Endothelial cell of umbilical vein (primary cell): ENCODE results near the gene ZNF326. TPM values are rescaled to one million over a fixed set of nuclear protein-coding genes. Genes with fewer than 3 reads are reported as not detected.

Source experiments
- BruUV-seq: library from RNA; stranded (reverse); fragments of 400-500 nt; replicated peaks from 2 replicates; lab custom pipeline; 2021; lab: Mats Ljungman, UMichigan
- CTCF ChIA-PET: fragments of 300-600, 350-600 bp; sonication (Branson Sonifier 250); formaldehyde crosslinking; loops from one replicate; lab custom pipeline; 2021; ENCODE audit warnings: antibody characterized with exemption, inconsistent platforms; lab: Charles Lee
- POLR2A ChIA-PET: fragments of 300-600, 350-600 bp; sonication (Branson Sonifier 250); formaldehyde crosslinking; loops from one replicate; lab custom pipeline; 2021; ENCODE audit warnings: antibody characterized with exemption, inconsistent platforms; lab: Charles Lee
- DNase-seq: peaks from one replicate; pipeline ENCODE4 v3.0.0-alpha.2; 2011; ENCODE audit warnings: low read depth, low spot score
- FAIRE-seq: peaks from 2 replicates; lab custom pipeline; 2011; peaks lifted over from hg19 to GRCh38; lab: Jason Lieb, UNC
- H2AFZ ChIP-seq: 2 replicates; pipeline ENCODE4 v1.6.0; 2012; ENCODE audit warnings: low read depth, low read length, control low read depth, inconsistent platforms
- H3K27ac ChIP-seq: 2 replicates; pipeline ENCODE4 v1.5.1; 2011; ENCODE audit warnings: low read depth, mild to moderate bottlenecking, control low read depth, low read length, moderate library complexity; ENCODE audit not compliant: insufficient read depth
- H3K27me3 ChIP-seq, 2 experiments: 2 replicates each; pipeline versions ENCODE4 v1.6.0 to v1.6.1; 2011; ENCODE audit warnings: low read length in 2 of 2, mixed read lengths in 1 of 2; ENCODE audit not compliant: control insufficient read depth in 2 of 2, insufficient read depth in 2 of 2
- H3K36me3 ChIP-seq, 2 experiments: 2 replicates in 1 of 2; 3 replicates in 1 of 2; pipeline ENCODE4 v1.5.1; 2011; ENCODE audit warnings: low read length in 2 of 2, mild to moderate bottlenecking in 1 of 2, moderate library complexity in 1 of 2; ENCODE audit not compliant: control insufficient read depth in 2 of 2, insufficient read depth in 2 of 2; ENCODE audit errors: extremely low read depth in 1 of 2
- H3K4me1 ChIP-seq: 3 replicates; pipeline ENCODE4 v1.5.1; 2011; ENCODE audit warnings: mild to moderate bottlenecking, low read length; ENCODE audit not compliant: control insufficient read depth, insufficient read depth; ENCODE audit errors: extremely low read depth
- H3K4me2 ChIP-seq: 2 replicates; pipeline ENCODE4 v1.6.1; 2011; ENCODE audit warnings: low read length, control low read depth, mixed read lengths; ENCODE audit not compliant: insufficient read depth
- H3K4me3 ChIP-seq, 3 experiments: fragments of 200-600 bp in 1 of 3; sonication (generic), shearing (Covaris generic) in 1 of 3; replicated peaks in 1 of 3; 2 replicates each; pipeline ENCODE4 v1.5.1; 2011 to 2016; ENCODE audit warnings: control low read depth in 3 of 3, low read length in 3 of 3, mild to moderate bottlenecking in 2 of 3, inconsistent platforms in 1 of 3, low read depth in 1 of 3, moderate library complexity in 1 of 3; ENCODE audit not compliant: insufficient read depth in 1 of 3
- H3K79me2 ChIP-seq: 2 replicates; pipeline ENCODE4 v1.6.0; 2012; ENCODE audit warnings: low read length, inconsistent platforms; ENCODE audit not compliant: control insufficient read depth, insufficient read depth
- H3K9ac ChIP-seq: replicated peaks from 2 replicates; pipeline ENCODE3; 2011; ENCODE audit warnings: low read length, control low read depth; ENCODE audit not compliant: insufficient read depth; ENCODE audit errors: extremely low read depth
- H3K9me1 ChIP-seq: replicated peaks from 3 replicates; pipeline ENCODE4 v1.6.0; 2011; ENCODE audit warnings: mild to moderate bottlenecking, low read length; ENCODE audit not compliant: control insufficient read depth, insufficient read depth; ENCODE audit errors: extremely low read depth
- H3K9me3 ChIP-seq: replicated peaks from 2 replicates; pipeline ENCODE4 v1.5.1; 2012; ENCODE audit warnings: low read length, inconsistent platforms; ENCODE audit not compliant: control insufficient read depth, insufficient read depth
- H4K20me1 ChIP-seq: replicated peaks from 2 replicates; pipeline ENCODE3; 2011; ENCODE audit warnings: mild to moderate bottlenecking, low read length; ENCODE audit not compliant: control insufficient read depth, insufficient read depth; ENCODE audit errors: extremely low read depth
- FOS ChIP-seq: IDR thresholded peaks from 2 replicates; pipeline ENCODE4 v1.6.1; 2011; ENCODE audit warnings: mild to moderate bottlenecking, low read length, moderate library complexity, borderline replicate concordance; ENCODE audit not compliant: insufficient read depth
- GATA2 ChIP-seq: IDR thresholded peaks from 2 replicates; pipeline ENCODE4 v1.7.0; 2011; ENCODE audit warnings: low read depth, mild to moderate bottlenecking, moderate library complexity, mixed read lengths, low read length; ENCODE audit not compliant: insufficient read length, insufficient read depth
- JUN ChIP-seq: IDR thresholded peaks from 2 replicates; pipeline ENCODE4 v1.6.1; 2011; ENCODE audit warnings: borderline replicate concordance, low read depth; ENCODE audit not compliant: insufficient read length, insufficient read depth
- MYC ChIP-seq: IDR thresholded peaks from one replicate; pipeline ENCODE4 v1.6.1; 2011; ENCODE audit warnings: mild to moderate bottlenecking, low read depth, low read length
- POLR2A ChIP-seq: IDR thresholded peaks from 2 replicates; pipeline ENCODE4 v1.6.1; 2012; ENCODE audit warnings: low read depth, mild to moderate bottlenecking, control low read depth, low read length
- dilution Hi-C: fragments of 300-500 bp; cut with MboI; formaldehyde crosslinking; loops from one replicate; pipeline ENCODE4 v1.15.0; 2019; ENCODE audit warnings: low sequenced_read_pairs; ENCODE audit not compliant: extremely low pct_ligation_motif_present
- intact Hi-C: fragments of 100-400 bp; cut with micrococcal nuclease; formaldehyde crosslinking; loops from one replicate; pipeline ENCODE4 v1.10.0; 2022
- polyA plus RNA-seq, 4 experiments: library from polyadenylated mRNA; depleted of rRNA in 3 of 4; stranded (reverse) in 3 of 4; unstranded in 1 of 4; fragments of >200 nt; gene quantifications; 2 replicates each; pipeline versions ENCODE4 v1.2.1 to v1.2.3, GENCODE V29; 2011 to 2012; ENCODE audit warnings: missing spikeins in 1 of 4
- total RNA-seq: library from RNA; stranded (reverse); gene quantifications from 2 replicates; pipeline ENCODE4 v1.2.3, GENCODE V29; 2021
- TF ChIP-seq, protein P1 (sequence below): IDR thresholded peaks from 2 replicates; pipeline ENCODE4 v1.6.1; 2011; ENCODE audit not compliant: insufficient read depth, insufficient read length
- TF ChIP-seq, protein P2 (sequence below), 2 donors: IDR thresholded peaks; 1 replicate in 1 of 2; 2 replicates in 1 of 2; pipeline ENCODE4 v1.5.1; 2011; ENCODE audit warnings: low read length in 2 of 2, mild to moderate bottlenecking in 2 of 2, moderate library complexity in 2 of 2, control low read depth in 1 of 2, inconsistent platforms in 1 of 2, low read depth in 1 of 2; ENCODE audit not compliant: insufficient read depth in 1 of 2; ENCODE audit errors: extremely low read depth in 1 of 2

The ZNF326 gene
- total and polyA plus RNA-seq, 2 donors (not counting 3 experiments of a cell fraction or from before 2014, with no cell fraction given), result 13.1 to 29.9 TPM

DNA sequence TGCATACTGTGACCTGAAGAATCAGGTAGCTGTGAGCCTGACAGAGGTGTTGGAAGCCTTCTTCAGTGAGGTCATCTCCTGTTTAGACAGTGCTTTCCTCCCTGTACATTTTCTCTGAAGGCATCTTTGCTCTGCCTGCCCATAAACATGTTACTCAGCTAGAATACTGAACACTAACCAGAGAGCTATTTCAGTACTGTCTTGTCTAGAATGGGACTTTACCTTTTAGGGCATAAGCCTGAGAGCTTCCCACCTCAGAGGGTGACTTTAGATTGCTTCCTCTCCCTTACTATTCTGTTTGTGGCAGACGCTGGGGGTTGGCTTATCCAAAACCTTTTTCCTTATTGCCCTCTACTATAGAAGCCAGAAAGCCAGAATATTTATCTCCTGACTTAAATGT is 23.3 kb upstream of the ZNF326 start:
- H3K4me1 ChIP-seq, result peaks cover 19% of the 10 kb centered on the region
- H3K27me3 ChIP-seq, result no peaks in the 10 kb centered on the region
- dilution Hi-C loops, result no loop called here
- DNase-seq, result no peak
- FAIRE-seq, result no peak
- H3K9ac ChIP-seq, result no peak overlapping the region
- no peaks in the 10 kb centered on the region for H3K79me2 ChIP-seq
- no peak for TF ChIP-seq GATA2
- TF ChIP-seq POLR2A, result no peak
- TF ChIP-seq, protein P1, sequence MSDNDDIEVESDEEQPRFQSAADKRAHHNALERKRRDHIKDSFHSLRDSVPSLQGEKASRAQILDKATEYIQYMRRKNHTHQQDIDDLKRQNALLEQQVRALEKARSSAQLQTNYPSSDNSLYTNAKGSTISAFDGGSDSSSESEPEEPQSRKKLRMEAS, result no peak
- TF ChIP-seq, protein P2, sequence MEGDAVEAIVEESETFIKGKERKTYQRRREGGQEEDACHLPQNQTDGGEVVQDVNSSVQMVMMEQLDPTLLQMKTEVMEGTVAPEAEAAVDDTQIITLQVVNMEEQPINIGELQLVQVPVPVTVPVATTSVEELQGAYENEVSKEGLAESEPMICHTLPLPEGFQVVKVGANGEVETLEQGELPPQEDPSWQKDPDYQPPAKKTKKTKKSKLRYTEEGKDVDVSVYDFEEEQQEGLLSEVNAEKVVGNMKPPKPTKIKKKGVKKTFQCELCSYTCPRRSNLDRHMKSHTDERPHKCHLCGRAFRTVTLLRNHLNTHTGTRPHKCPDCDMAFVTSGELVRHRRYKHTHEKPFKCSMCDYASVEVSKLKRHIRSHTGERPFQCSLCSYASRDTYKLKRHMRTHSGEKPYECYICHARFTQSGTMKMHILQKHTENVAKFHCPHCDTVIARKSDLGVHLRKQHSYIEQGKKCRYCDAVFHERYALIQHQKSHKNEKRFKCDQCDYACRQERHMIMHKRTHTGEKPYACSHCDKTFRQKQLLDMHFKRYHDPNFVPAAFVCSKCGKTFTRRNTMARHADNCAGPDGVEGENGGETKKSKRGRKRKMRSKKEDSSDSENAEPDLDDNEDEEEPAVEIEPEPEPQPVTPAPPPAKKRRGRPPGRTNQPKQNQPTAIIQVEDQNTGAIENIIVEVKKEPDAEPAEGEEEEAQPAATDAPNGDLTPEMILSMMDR (IDR thresholded peaks at IDR 0.05; ENCODE audit: extremely low read depth in 1 of 2, insufficient read depth in 1 of 2, low read depth in 1 of 2, low read length in 2 of 2), result no peak
- no peak for TF ChIP-seq JUN
- no peak for TF ChIP-seq FOS
- TF ChIP-seq MYC, result no peak
- intact Hi-C loops, result no loop called here
- H2AFZ ChIP-seq, result no peak overlapping the region
- H3K36me3 ChIP-seq, result no peaks in the 10 kb centered on the region
- no TSS peak for BruUV-seq
- no peak overlapping the region for H3K4me3 ChIP-seq
- H4K20me1 ChIP-seq, result no peaks in the 10 kb centered on the region
- no peaks in the 10 kb centered on the region for H3K9me3 ChIP-seq
- no peak overlapping the region for H3K27ac ChIP-seq
- ChIA-PET POLR2A (no interaction called here), CTCF (interaction anchor here (1.2 kb wide), 1 partner anchor 25 kb away, joined by 3 read pairs; no protein-coding TSS in a partner anchor)
- H3K4me2 ChIP-seq, result no peak overlapping the region
- peaks cover 4% of the 10 kb centered on the region for H3K9me1 ChIP-seq
